Body of pancreas (tissue), 4 donors: Measurements from ENCODE around the gene SBF2. TPM values are rescaled to one million over a fixed set of nuclear protein-coding genes. Genes with fewer than 3 reads are reported as not detected.

ENCODE experiments used
- ATAC-seq: fragments of 150-250 bp; one replicate; pipeline ENCODE4 v1.9.1; 2016
- DNase-seq, 4 donors: peaks; one replicate each; pipeline ENCODE4 v3.0.0-alpha.2; 2019
- H3K27ac ChIP-seq, 4 donors: fragments of 200-600 bp; sonication (generic); 1 replicate in 3 of 4; 2 replicates in 1 of 4; pipeline versions ENCODE4 v1.5.1 to v1.6.1; 2016 to 2019; ENCODE audit warnings: mild to moderate bottlenecking in 1 of 4, mixed read lengths in 1 of 4, moderate library complexity in 1 of 4
- H3K27me3 ChIP-seq, 2 donors: fragments of 200-600 bp; sonication (generic); one replicate each; pipeline ENCODE4 v1.6.0; 2016; ENCODE audit warnings: mild to moderate bottlenecking in 1 of 2
- H3K36me3 ChIP-seq, 2 donors: fragments of 200-600 bp; sonication (generic); replicated peaks in 1 of 2; 2 replicates each; pipeline ENCODE4 v1.5.1; 2016; ENCODE audit warnings: low read depth in 2 of 2; ENCODE audit not compliant: insufficient read depth in 1 of 2
- H3K4me1 ChIP-seq: fragments of 200-600 bp; sonication (generic); one replicate; pipeline ENCODE4 v1.6.0; 2016
- H3K4me3 ChIP-seq, 2 donors: fragments of 200-600 bp; sonication (generic); 1 replicate in 1 of 2; 2 replicates in 1 of 2; pipeline ENCODE4 v1.5.1; 2016 to 2019
- H3K9me3 ChIP-seq, 3 donors: fragments of 200-600 bp; sonication (generic); 1 replicate in 2 of 3; 2 replicates in 1 of 3; pipeline ENCODE4 v1.5.1; 2016
- CTCF ChIP-seq, 7 experiments: fragments of 450-650 bp in 4 of 7; fragments of 200-600 bp in 3 of 7; sonication (generic) in 3 of 7; IDR thresholded peaks; one replicate each; pipeline ENCODE4 v1.5.1; 2016 to 2019; ENCODE audit warnings: antibody characterized with exemption in 7 of 7
- POLR2A ChIP-seq, 3 donors: fragments of 450-650 bp; IDR thresholded peaks; one replicate each; pipeline ENCODE4 v1.6.1; 2016; ENCODE audit warnings: antibody characterized with exemption in 3 of 3, mild to moderate bottlenecking in 2 of 3
- WGBS, 2 donors: methylation state at CpG; one replicate each; pipeline ENCODE4 v1.1.5; 2017; 5-methylcytosine and 5-hydroxymethylcytosine counted together
- intact Hi-C: fragments of 100-400 bp; cut with DNase I; formaldehyde crosslinking; loops from one replicate; pipeline ENCODE4 v1.15.1; 2023
- total RNA-seq, 2 donors: library from RNA; depleted of rRNA; stranded (reverse); fragments of >200 nt; gene quantifications; one replicate each; pipeline ENCODE4 v1.1.0, GENCODE V29; 2016

Gene SBF2
- total RNA-seq, 2 donors from 2014 or later = 23.6 to 38.9 TPM

- no peak for TF ChIP-seq POLR2A (IDR thresholded peaks at IDR 0.05)
- no peak for TF ChIP-seq CTCF (IDR thresholded peaks at IDR 0.05)
- Histone ChIP-seq H3K9me3 (peaks cover 0 to 5% (median 0%) of the 10 kb centered on the region in 3 donors), H3K4me3 (no peak overlapping the region), H3K4me1 (peaks cover 8% of the 10 kb centered on the region), H3K27ac (no peak overlapping the region), H3K27me3 (no peaks in the 10 kb centered on the region), H3K36me3 (no peaks in the 10 kb centered on the region)
- ATAC-seq = no peak
- intact Hi-C loops = no loop called here
- no peak for DNase-seq
- 93 to 100% methylated on average over 2 of the region's 2 CpGs for WGBS, 2 donors
Observed at GRCh38 chr11:9880657-9881056, 413.4 kb downstream of the SBF2 start.

GRCh38 chr11:9878936-9879335 is 415.1 kb downstream of the SBF2 start:
- intact Hi-C loops = no loop called here
- H3K27me3 ChIP-seq = no peaks in the 10 kb centered on the region
- DNase-seq (no peak), ATAC-seq (no peak)
- H3K27ac ChIP-seq = no peak overlapping the region
- WGBS, 2 donors = 53 to 71% methylated on average over 2 of the region's 2 CpGs
- peaks cover 8% of the 10 kb centered on the region for H3K4me1 ChIP-seq
- H3K9me3 ChIP-seq = peaks cover 0 to 5% (median 0%) of the 10 kb centered on the region in 3 donors
- no peaks in the 10 kb centered on the region for H3K36me3 ChIP-seq
- H3K4me3 ChIP-seq = no peak overlapping the region
- TF ChIP-seq POLR2A (IDR thresholded peaks at IDR 0.05) = no peak
- no peak for TF ChIP-seq CTCF (IDR thresholded peaks at IDR 0.05)

- Histone ChIP-seq H3K27ac (no peak overlapping the region), H3K9me3 (peaks cover 0 to 5% (median 0%) of the 10 kb centered on the region in 3 donors), H3K27me3 (no peaks in the 10 kb centered on the region), H3K4me1 (peaks cover 3% of the 10 kb centered on the region), H3K36me3 (no peaks in the 10 kb centered on the region), H3K4me3 (no peak overlapping the region)
- no peak for TF ChIP-seq CTCF (IDR thresholded peaks at IDR 0.05)
- no peak for TF ChIP-seq POLR2A (IDR thresholded peaks at IDR 0.05)
- DNase-seq = no peak
- no peak for ATAC-seq
- 89 to 95% methylated on average over 5 of the region's 5 CpGs for WGBS, 2 donors
- intact Hi-C loops = no loop called here
Observed at GRCh38 chr11:9876331-9876730, 417.7 kb downstream of the SBF2 start.

GRCh38 chr11:9875862-9876261 is 418.2 kb downstream of the SBF2 start:
- DNase-seq = no peak
- ATAC-seq = no peak
- intact Hi-C loops = no loop called here
- WGBS, 2 donors = 67 to 81% methylated on average over 6 of the region's 6 CpGs
- H3K4me1 ChIP-seq = no peaks in the 10 kb centered on the region
- H3K36me3 ChIP-seq = no peaks in the 10 kb centered on the region
- H3K27me3 ChIP-seq = no peaks in the 10 kb centered on the region
- no peak overlapping the region for H3K4me3 ChIP-seq
- H3K27ac ChIP-seq = no peak overlapping the region
- H3K9me3 ChIP-seq = peaks cover 0 to 5% (median 0%) of the 10 kb centered on the region in 3 donors
- TF ChIP-seq CTCF (IDR thresholded peaks at IDR 0.05) (no peak), POLR2A (IDR thresholded peaks at IDR 0.05) (no peak)

- H3K27ac ChIP-seq = no peak overlapping the region
- TF ChIP-seq POLR2A (IDR thresholded peaks at IDR 0.05) (no peak), CTCF (IDR thresholded peaks at IDR 0.05) (no peak)
- H3K36me3 ChIP-seq = no peaks in the 10 kb centered on the region
- no peak for DNase-seq
- intact Hi-C loops = no loop called here
- H3K9me3 ChIP-seq = peaks cover 0 to 5% (median 0%) of the 10 kb centered on the region in 3 donors
- no peaks in the 10 kb centered on the region for H3K4me1 ChIP-seq
- no peaks in the 10 kb centered on the region for H3K27me3 ChIP-seq
- H3K4me3 ChIP-seq = no peak overlapping the region
- ATAC-seq = no peak
- WGBS, 2 donors = 85 to 92% methylated on average over 1 of the region's 1 CpG
Observed at GRCh38 chr11:9875399-9875798, 418.6 kb downstream of the SBF2 start.
